Upper lobe of left lung (tissue), 4 donors: ENCODE data around the gene RAB11A.

Experiments used
- POLR2A ChIP-seq, 4 donors: fragments of 450-650 bp; IDR thresholded peaks; one replicate each; pipeline ENCODE4 v1.5.1; 2016 to 2017; ENCODE audit warnings: antibody characterized with exemption in 4 of 4, mild to moderate bottlenecking in 2 of 4
- POLR2AphosphoS5 ChIP-seq, 2 donors: sonication (generic); formaldehyde crosslinking; IDR thresholded peaks; one replicate each; pipeline ENCODE4 v1.5.1; 2017; ENCODE audit warnings: antibody characterized with exemption in 2 of 2
- TF ChIP-seq, protein P1 (sequence below), 6 experiments: fragments of 450-650 bp in 4 of 6; fragments of 200-600 bp in 2 of 6; sonication (generic) in 2 of 6; IDR thresholded peaks; one replicate each; pipeline ENCODE4 v1.5.1; 2016 to 2019; ENCODE audit warnings: antibody characterized with exemption in 6 of 6

DNA sequence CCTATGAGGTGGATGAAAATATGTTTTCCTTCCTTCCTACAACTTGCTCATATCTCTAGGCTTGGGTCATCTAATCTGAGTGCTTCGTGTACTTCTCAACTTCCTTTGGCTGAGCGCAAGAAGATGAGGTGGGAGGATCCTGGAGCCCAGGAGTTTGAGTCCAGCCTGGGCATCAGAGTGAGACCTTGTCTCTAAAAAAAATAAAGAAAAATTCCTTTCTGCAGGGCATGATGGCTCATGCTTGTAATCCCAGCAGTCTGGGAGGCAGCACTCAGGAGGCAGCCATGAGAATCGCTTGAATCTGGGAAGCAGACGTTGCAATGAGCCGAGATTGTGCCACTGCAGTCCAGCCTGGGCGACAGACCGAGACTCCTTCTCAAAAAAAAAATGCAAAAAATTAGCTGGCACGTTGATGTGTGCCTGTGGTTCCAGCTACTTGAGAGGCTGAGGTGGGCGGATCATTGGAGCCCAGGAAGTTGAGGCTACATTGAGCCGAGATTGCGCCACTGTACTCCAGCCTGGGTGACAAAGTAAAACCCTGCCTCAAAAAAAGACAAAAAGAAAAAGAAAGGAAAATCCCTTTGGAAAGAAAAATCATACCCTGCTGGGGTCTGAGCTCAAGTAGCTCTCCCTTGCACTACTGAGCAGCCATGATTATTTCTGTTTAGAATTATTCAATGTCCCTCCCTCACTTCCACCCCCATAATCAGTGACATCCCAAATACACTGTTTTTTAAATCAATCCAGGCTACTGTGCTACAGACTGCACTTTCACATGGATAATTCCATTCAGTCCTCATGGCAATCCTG lies 28.0 kb upstream of the RAB11A start:
- TF ChIP-seq, protein P1, sequence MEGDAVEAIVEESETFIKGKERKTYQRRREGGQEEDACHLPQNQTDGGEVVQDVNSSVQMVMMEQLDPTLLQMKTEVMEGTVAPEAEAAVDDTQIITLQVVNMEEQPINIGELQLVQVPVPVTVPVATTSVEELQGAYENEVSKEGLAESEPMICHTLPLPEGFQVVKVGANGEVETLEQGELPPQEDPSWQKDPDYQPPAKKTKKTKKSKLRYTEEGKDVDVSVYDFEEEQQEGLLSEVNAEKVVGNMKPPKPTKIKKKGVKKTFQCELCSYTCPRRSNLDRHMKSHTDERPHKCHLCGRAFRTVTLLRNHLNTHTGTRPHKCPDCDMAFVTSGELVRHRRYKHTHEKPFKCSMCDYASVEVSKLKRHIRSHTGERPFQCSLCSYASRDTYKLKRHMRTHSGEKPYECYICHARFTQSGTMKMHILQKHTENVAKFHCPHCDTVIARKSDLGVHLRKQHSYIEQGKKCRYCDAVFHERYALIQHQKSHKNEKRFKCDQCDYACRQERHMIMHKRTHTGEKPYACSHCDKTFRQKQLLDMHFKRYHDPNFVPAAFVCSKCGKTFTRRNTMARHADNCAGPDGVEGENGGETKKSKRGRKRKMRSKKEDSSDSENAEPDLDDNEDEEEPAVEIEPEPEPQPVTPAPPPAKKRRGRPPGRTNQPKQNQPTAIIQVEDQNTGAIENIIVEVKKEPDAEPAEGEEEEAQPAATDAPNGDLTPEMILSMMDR (IDR thresholded peaks at IDR 0.05), result no peak
- TF ChIP-seq POLR2A (IDR thresholded peaks at IDR 0.05), result no peak
- TF ChIP-seq POLR2AphosphoS5 (IDR thresholded peaks at IDR 0.05), result no peak
